Measurements from ENCODE around the gene ATRIP.
A peak's percentile ranks its signal among the peaks of the same experiment; 100 is the strongest.

Gene ATRIP

GRCh38 chr3:48467473-48468267, 21.1 kb downstream of the ATRIP start:
- no peak for DNase-seq (ENCODE audit: low read depth)
- H3K4me3 ChIP-seq (ENCODE audit: low read depth, low read length), result peak overlapping the region; percentile 85
- no peak for TF ChIP-seq CTCF (IDR thresholded peaks at IDR 0.05; ENCODE audit: insufficient read depth, low read depth, low read length, missing control alignments)

- TF ChIP-seq CTCF (IDR thresholded peaks at IDR 0.05; ENCODE audit: insufficient read depth, low read depth, low read length, missing control alignments), result no peak
- no peak overlapping the region for H3K4me3 ChIP-seq (ENCODE audit: low read depth, low read length)
Observed at GRCh38 chr3:48468329-48468731, 21.8 kb downstream of the ATRIP start.

GRCh38 chr3:48469046-48469915, 22.7 kb downstream of the ATRIP start:
- H3K4me3 ChIP-seq (ENCODE audit: low read depth, low read length), result no peak overlapping the region
- DNase-seq (ENCODE audit: low read depth), result no peak
- TF ChIP-seq CTCF (IDR thresholded peaks at IDR 0.05; ENCODE audit: insufficient read depth, low read depth, low read length, missing control alignments), result no peak

More at GRCh38 chr3:48468329-48468731, 21.8 kb downstream of the ATRIP start:
- no peak for DNase-seq (ENCODE audit: low read depth)

- H3K4me3 ChIP-seq (ENCODE audit: low read depth, low read length), result no peak overlapping the region
- no peak for TF ChIP-seq CTCF (IDR thresholded peaks at IDR 0.05; ENCODE audit: insufficient read depth, low read depth, low read length, missing control alignments)
- DNase-seq (ENCODE audit: low read depth), result no peak
Observed at GRCh38 chr3:48470286-48470685, 23.7 kb downstream of the ATRIP start.

- TF ChIP-seq CTCF (IDR thresholded peaks at IDR 0.05; ENCODE audit: insufficient read depth, low read depth, low read length, missing control alignments), result no peak
- no peak for DNase-seq (ENCODE audit: low read depth)
- H3K4me3 ChIP-seq (ENCODE audit: low read depth, low read length), result peak overlapping the region; percentile 85
Observed at GRCh38 chr3:48472673-48472922, 26.1 kb downstream of the ATRIP start.

- peak; percentile 98 for DNase-seq (ENCODE audit: low read depth)
- peak; percentile 50 for TF ChIP-seq CTCF (IDR thresholded peaks at IDR 0.05; ENCODE audit: insufficient read depth, low read depth, low read length, missing control alignments)
- H3K4me3 ChIP-seq (ENCODE audit: low read depth, low read length), result peak overlapping the region; percentile 85
Observed at GRCh38 chr3:48472923-48473616, 26.5 kb downstream of the ATRIP start.
